ENCODE results near the gene ITPRID1.

The ITPRID1 gene

DNA sequence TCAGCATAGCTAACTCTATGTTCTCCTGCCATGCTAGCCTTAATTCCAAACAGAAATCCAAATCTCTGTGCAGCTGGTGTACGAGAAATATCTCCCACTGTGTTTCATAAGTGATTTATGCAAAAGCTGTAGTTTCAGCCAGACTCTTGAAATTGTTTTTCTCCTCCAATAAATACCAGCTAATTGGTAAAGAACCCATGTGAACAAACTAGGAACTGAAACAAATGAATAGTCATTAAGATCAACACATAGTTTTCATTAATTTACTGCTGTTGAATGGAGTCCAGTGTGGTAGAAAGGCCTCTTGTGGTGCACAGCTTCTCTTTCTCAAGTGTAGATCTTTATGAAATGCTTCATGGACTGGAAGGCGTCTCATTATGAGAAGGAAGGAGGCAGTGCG lies 191.5 kb downstream of the ITPRID1 start:
- no peak for DNase-seq

GRCh38 chr7:31707089-31707488 lies 193.2 kb downstream of the ITPRID1 start:
- DNase-seq, result no peak

Data from stimulated activated CD4-positive, alpha-beta T cell treated with anti-CD3 and anti-CD28 coated beads, Interleukin-4, amount 100 ng/mL, for 24 hours (primary cell).